Body of pancreas (tissue), 4 donors: ENCODE measurements around the gene HSD17B7. TPM values are rescaled to one million over a fixed set of nuclear protein-coding genes. Genes with fewer than 3 reads are reported as not detected.

Source experiments
- ATAC-seq: fragments of 150-250 bp; one replicate; pipeline ENCODE4 v1.9.1; 2016
- DNase-seq, 4 donors: peaks; one replicate each; pipeline ENCODE4 v3.0.0-alpha.2; 2019
- H3K27ac ChIP-seq, 4 donors: fragments of 200-600 bp; sonication (generic); 1 replicate in 3 of 4; 2 replicates in 1 of 4; pipeline versions ENCODE4 v1.5.1 to v1.6.1; 2016 to 2019; ENCODE audit warnings: mild to moderate bottlenecking in 1 of 4, mixed read lengths in 1 of 4, moderate library complexity in 1 of 4
- H3K27me3 ChIP-seq, 2 donors: fragments of 200-600 bp; sonication (generic); one replicate each; pipeline ENCODE4 v1.6.0; 2016; ENCODE audit warnings: mild to moderate bottlenecking in 1 of 2
- H3K36me3 ChIP-seq, 2 donors: fragments of 200-600 bp; sonication (generic); replicated peaks in 1 of 2; 2 replicates each; pipeline ENCODE4 v1.5.1; 2016; ENCODE audit warnings: low read depth in 2 of 2; ENCODE audit not compliant: insufficient read depth in 1 of 2
- H3K4me1 ChIP-seq: fragments of 200-600 bp; sonication (generic); one replicate; pipeline ENCODE4 v1.6.0; 2016
- H3K4me3 ChIP-seq, 2 donors: fragments of 200-600 bp; sonication (generic); 1 replicate in 1 of 2; 2 replicates in 1 of 2; pipeline ENCODE4 v1.5.1; 2016 to 2019
- H3K9me3 ChIP-seq, 3 donors: fragments of 200-600 bp; sonication (generic); 1 replicate in 2 of 3; 2 replicates in 1 of 3; pipeline ENCODE4 v1.5.1; 2016
- CTCF ChIP-seq, 7 experiments: fragments of 450-650 bp in 4 of 7; fragments of 200-600 bp in 3 of 7; sonication (generic) in 3 of 7; IDR thresholded peaks; one replicate each; pipeline ENCODE4 v1.5.1; 2016 to 2019; ENCODE audit warnings: antibody characterized with exemption in 7 of 7
- POLR2A ChIP-seq, 3 donors: fragments of 450-650 bp; IDR thresholded peaks; one replicate each; pipeline ENCODE4 v1.6.1; 2016; ENCODE audit warnings: antibody characterized with exemption in 3 of 3, mild to moderate bottlenecking in 2 of 3
- WGBS, 2 donors: methylation state at CpG; one replicate each; pipeline ENCODE4 v1.1.5; 2017; 5-methylcytosine and 5-hydroxymethylcytosine counted together
- intact Hi-C: fragments of 100-400 bp; cut with DNase I; formaldehyde crosslinking; loops from one replicate; pipeline ENCODE4 v1.15.1; 2023
- small RNA-seq: library from RNA; depleted of rRNA; stranded (forward); fragments of <200 nt; gene quantifications from one replicate; pipeline ENCODE3, GENCODE V24; 2016
- total RNA-seq, 2 donors: library from RNA; depleted of rRNA; stranded (reverse); fragments of >200 nt; gene quantifications; one replicate each; pipeline ENCODE4 v1.1.0, GENCODE V29; 2016

The HSD17B7 gene
- total RNA-seq, 2 donors from 2014 or later: 9.9 to 17.5 TPM

- TF ChIP-seq CTCF (IDR thresholded peaks at IDR 0.05): no peak
- TF ChIP-seq POLR2A (IDR thresholded peaks at IDR 0.05): no peak
- intact Hi-C loops: no loop called here
- Histone ChIP-seq H3K4me3 (no peak within 1 kb of the TSS), H3K36me3 (no peaks in the 10 kb centered on the region), H3K27ac (no peak within 1 kb of the TSS), H3K4me1 (no peaks in the 10 kb centered on the region), H3K27me3 (no peaks in the 10 kb centered on the region), H3K9me3 (no peaks in the 10 kb centered on the region)
- DNase-seq (no peak), ATAC-seq (no peak)
- WGBS, 2 donors: 50 to 75% methylated on average over 4 of the region's 4 CpGs
Measured at GRCh38 chr1:162861101-162861500, 70.6 kb downstream of the HSD17B7 start, which contains the start of gene CCDC190. Gene CCDC190 (minus strand): TSS chr1:162861175. CDS start chr1:162859646, 1,529 bp downstream.

GRCh38 chr1:162861625-162862024 is 71.1 kb downstream of the HSD17B7 start:
- ATAC-seq: no peak
- DNase-seq: no peak
- Histone ChIP-seq H3K36me3 (no peaks in the 10 kb centered on the region), H3K4me3 (no peak overlapping the region), H3K4me1 (no peaks in the 10 kb centered on the region), H3K9me3 (no peaks in the 10 kb centered on the region), H3K27me3 (no peaks in the 10 kb centered on the region), H3K27ac (no peak overlapping the region)
- no peak for TF ChIP-seq CTCF (IDR thresholded peaks at IDR 0.05)
- no peak for TF ChIP-seq POLR2A (IDR thresholded peaks at IDR 0.05)
- intact Hi-C loops: no loop called here
- 42 to 54% methylated on average over 5 of the region's 5 CpGs for WGBS, 2 donors

Small RNA genes within 50 kb of the gene (small RNA-seq; reads per million reads assigned to genes)
- not detected for gene RN7SL861P

Other genes starting within 250 kb of the HSD17B7 start
- gene UAP1, start 229.0 kb upstream of the HSD17B7 start, total RNA-seq: 10 to 100 TPM; 57.9 to 66.6 TPM
- 10 to 100 TPM in 1 of 2 donors, 1 to 10 TPM in 1; 7.8 to 20.8 TPM for gene DDR2, start 158.2 kb upstream of the HSD17B7 start, total RNA-seq
- not detected for gene CCDC190, start 70.5 kb downstream of the HSD17B7 start, total RNA-seq